ENCODE data around the gene EPHB6. TPM values are rescaled to one million over a fixed set of nuclear protein-coding genes. Genes with fewer than 3 reads are reported as not detected.

Gene EPHB6
- total RNA-seq, 4 donors from 2014 or later, result 6.9 to 84.3 (median 22.1) TPM

DNA sequence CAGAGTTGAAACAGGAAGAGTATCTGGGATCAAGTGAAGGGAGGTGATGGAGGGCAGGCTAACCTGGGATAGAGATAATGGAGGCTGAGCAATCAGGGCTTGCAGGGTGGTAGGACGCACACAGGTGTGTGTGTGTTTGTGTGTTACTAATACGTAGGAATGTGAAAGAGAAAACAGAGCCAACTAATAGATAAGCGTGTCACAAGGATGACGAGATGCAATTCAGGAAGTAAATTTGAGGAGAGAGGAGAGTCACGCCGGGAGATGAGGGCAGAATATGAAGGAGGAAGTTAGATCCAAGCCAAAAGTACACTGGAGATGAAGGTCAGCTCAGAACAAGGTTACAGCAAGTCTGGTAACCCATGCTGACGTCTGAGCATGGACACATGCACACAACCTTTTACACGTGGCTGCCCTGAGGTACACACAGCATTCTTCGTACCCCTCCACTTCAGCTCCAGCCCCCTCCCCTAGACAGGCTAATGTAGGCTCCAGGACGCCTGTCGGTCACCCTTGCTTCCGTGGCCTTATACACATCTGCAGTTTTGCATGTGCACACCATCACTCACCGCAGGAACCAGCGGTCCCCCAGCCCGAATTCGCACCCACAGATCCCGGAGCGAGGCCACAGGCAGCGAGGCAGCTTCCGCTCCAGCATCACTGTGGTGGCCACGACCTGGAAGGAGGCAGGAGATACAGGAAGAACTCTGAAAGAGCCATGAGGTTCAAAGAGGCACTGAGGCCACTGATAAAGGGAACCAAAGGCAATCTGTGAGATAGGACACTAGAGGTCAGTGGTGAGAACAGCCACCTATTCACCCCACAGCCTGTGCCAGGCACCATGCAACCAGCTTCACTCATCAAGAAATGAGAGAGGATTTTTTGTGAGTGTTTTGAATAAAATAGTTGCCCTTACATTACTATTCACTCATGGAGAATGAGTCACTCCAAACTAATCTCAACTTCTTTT lies 54.3 kb downstream of the EPHB6 start:
- H3K36me3 ChIP-seq, result no peaks in the 10 kb centered on the region
- H3K9me3 ChIP-seq, result peaks cover 0 to 3% (median 1%) of the 10 kb centered on the region in 4 donors
- no peak overlapping the region for H3K27ac ChIP-seq
- TF ChIP-seq, protein P1, sequence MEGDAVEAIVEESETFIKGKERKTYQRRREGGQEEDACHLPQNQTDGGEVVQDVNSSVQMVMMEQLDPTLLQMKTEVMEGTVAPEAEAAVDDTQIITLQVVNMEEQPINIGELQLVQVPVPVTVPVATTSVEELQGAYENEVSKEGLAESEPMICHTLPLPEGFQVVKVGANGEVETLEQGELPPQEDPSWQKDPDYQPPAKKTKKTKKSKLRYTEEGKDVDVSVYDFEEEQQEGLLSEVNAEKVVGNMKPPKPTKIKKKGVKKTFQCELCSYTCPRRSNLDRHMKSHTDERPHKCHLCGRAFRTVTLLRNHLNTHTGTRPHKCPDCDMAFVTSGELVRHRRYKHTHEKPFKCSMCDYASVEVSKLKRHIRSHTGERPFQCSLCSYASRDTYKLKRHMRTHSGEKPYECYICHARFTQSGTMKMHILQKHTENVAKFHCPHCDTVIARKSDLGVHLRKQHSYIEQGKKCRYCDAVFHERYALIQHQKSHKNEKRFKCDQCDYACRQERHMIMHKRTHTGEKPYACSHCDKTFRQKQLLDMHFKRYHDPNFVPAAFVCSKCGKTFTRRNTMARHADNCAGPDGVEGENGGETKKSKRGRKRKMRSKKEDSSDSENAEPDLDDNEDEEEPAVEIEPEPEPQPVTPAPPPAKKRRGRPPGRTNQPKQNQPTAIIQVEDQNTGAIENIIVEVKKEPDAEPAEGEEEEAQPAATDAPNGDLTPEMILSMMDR (IDR thresholded peaks at IDR 0.05), result peak in 2 of 5 experiments; percentile 9 to 10
- TF ChIP-seq EP300 (IDR thresholded peaks at IDR 0.05), result no peak
- TF ChIP-seq POLR2A (IDR thresholded peaks at IDR 0.05), result no peak
- no peak for DNase-seq (ENCODE audit: low spot score in 2 of 2)
- H3K27me3 ChIP-seq, result no peaks in the 10 kb centered on the region
- H3K4me1 ChIP-seq, result no peaks in the 10 kb centered on the region
- no peak overlapping the region for H3K4me3 ChIP-seq
- WGBS, 2 donors, result 81 to 84% methylated on average over 21 of the region's 21 CpGs

DNA sequence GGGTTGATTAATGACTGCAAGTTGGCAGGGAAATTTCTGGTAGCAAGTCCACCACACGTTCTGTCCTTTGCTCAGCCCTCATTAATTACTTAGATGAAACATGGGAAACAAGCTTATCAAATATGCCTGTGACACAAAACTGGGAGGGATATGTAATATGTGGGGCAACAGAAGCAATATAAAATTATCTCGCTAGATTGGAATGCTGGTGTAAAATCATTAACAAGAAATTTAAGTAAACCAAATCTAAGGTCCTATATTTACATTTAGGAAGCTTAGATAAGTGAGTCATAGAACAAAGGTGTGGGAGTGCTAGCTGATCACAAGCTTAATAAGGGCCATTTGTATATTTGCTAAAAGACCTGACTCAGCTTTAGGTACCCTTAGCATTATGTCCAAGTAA lies 55.2 kb downstream of the EPHB6 start:
- no peaks in the 10 kb centered on the region for H3K36me3 ChIP-seq
- no peak overlapping the region for H3K4me3 ChIP-seq
- no peaks in the 10 kb centered on the region for H3K27me3 ChIP-seq
- H3K4me1 ChIP-seq, result no peaks in the 10 kb centered on the region
- 66 to 73% methylated on average over 2 of the region's 2 CpGs for WGBS, 2 donors
- no peak for DNase-seq (ENCODE audit: low spot score in 2 of 2)
- H3K27ac ChIP-seq, result no peak overlapping the region
- H3K9me3 ChIP-seq, result no peaks in the 10 kb centered on the region
- no peak for TF ChIP-seq POLR2A (IDR thresholded peaks at IDR 0.05)
- no peak for TF ChIP-seq EP300 (IDR thresholded peaks at IDR 0.05)
- TF ChIP-seq, protein P1 (IDR thresholded peaks at IDR 0.05), result no peak

DNA sequence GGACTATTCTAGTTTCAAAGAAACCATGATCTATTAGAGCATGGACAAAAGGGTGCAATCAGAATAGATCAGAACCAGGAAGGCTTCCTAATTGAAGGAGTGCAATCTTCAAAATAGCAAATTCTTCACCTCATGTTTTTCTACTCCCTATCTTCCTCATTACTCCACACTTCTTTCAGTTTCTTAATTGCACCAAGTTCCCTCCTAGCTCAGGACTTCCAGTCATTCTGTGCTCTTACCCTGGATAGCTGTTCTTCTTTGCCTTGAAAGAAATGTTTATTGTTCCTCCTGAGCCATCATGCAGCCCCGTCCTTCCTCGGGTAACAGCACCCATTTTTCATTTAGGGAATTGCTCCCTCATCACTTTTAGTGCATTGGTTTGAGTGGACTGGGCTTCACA lies 55.6 kb downstream of the EPHB6 start:
- DNase-seq (ENCODE audit: low spot score in 2 of 2), result no peak
- H3K36me3 ChIP-seq, result no peaks in the 10 kb centered on the region
- no peak overlapping the region for H3K4me3 ChIP-seq
- H3K4me1 ChIP-seq, result no peaks in the 10 kb centered on the region
- H3K27ac ChIP-seq, result no peak overlapping the region
- no peaks in the 10 kb centered on the region for H3K27me3 ChIP-seq
- no peak for TF ChIP-seq POLR2A (IDR thresholded peaks at IDR 0.05)
- TF ChIP-seq EP300 (IDR thresholded peaks at IDR 0.05), result no peak
- TF ChIP-seq, protein P1 (IDR thresholded peaks at IDR 0.05), result no peak
- no peaks in the 10 kb centered on the region for H3K9me3 ChIP-seq
- WGBS, 2 donors, result 48 to 58% methylated on average over 2 of the region's 2 CpGs

DNA sequence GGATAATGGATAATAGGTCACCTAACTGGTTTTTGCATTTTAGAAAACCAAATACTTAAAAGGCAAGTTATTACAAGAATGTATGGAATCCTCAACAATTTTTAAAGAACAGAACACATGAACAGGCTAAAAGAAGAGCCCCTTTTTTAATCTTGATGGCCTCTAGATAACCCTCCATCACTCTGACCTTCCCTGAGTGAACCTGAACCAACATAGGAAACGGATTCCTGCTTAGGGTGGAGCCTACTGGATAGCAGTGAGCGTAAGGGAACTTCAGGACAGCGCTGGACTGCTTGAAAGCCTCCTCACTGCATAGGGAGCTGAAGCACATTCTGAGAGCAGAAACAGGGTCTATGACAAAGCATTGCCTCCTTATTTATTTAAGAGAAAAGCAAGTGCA lies 58.2 kb downstream of the EPHB6 start:
- 39 to 52% methylated on average over 3 of the region's 3 CpGs for WGBS, 2 donors
- no peaks in the 10 kb centered on the region for H3K27me3 ChIP-seq
- TF ChIP-seq, protein P1 (IDR thresholded peaks at IDR 0.05), result no peak
- no peak for TF ChIP-seq POLR2A (IDR thresholded peaks at IDR 0.05)
- no peak for TF ChIP-seq EP300 (IDR thresholded peaks at IDR 0.05)
- no peak for DNase-seq (ENCODE audit: low spot score in 2 of 2)
- no peak overlapping the region for H3K4me3 ChIP-seq
- no peaks in the 10 kb centered on the region for H3K36me3 ChIP-seq
- no peaks in the 10 kb centered on the region for H3K4me1 ChIP-seq
- no peak overlapping the region for H3K27ac ChIP-seq
- H3K9me3 ChIP-seq, result no peaks in the 10 kb centered on the region

DNA sequence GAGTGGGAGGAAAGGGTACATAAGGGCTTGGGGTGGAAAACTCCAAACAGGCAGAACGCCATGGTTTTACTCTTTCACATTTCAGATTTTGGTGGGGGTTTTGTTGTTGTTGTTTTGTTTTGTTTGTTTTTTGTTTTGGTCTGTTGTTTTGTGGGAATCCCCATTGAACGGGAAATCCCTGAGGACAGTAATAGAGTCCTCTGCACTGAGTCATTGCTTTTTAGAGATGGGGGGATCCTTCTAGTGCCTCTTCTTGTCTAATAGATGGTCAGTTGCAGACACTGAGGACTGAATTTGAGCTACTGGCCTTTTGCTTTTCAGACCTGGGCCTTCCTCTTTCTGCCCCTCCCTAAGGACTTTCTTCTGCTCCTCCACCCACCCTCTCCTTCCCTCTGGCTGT lies 58.7 kb downstream of the EPHB6 start:
- WGBS, 2 donors, result 73 to 80% methylated on average over 2 of the region's 2 CpGs
- no peak overlapping the region for H3K4me3 ChIP-seq
- no peaks in the 10 kb centered on the region for H3K27me3 ChIP-seq
- no peaks in the 10 kb centered on the region for H3K36me3 ChIP-seq
- no peaks in the 10 kb centered on the region for H3K9me3 ChIP-seq
- TF ChIP-seq, protein P1 (IDR thresholded peaks at IDR 0.05), result no peak
- TF ChIP-seq POLR2A (IDR thresholded peaks at IDR 0.05) (no peak), EP300 (IDR thresholded peaks at IDR 0.05) (no peak)
- H3K27ac ChIP-seq, result no peak overlapping the region
- no peak for DNase-seq (ENCODE audit: low spot score in 2 of 2)
- H3K4me1 ChIP-seq, result no peaks in the 10 kb centered on the region

Measured in tibial nerve (tissue), 4 donors.